Measurements from ENCODE around the gene SPNS1.

DNA sequence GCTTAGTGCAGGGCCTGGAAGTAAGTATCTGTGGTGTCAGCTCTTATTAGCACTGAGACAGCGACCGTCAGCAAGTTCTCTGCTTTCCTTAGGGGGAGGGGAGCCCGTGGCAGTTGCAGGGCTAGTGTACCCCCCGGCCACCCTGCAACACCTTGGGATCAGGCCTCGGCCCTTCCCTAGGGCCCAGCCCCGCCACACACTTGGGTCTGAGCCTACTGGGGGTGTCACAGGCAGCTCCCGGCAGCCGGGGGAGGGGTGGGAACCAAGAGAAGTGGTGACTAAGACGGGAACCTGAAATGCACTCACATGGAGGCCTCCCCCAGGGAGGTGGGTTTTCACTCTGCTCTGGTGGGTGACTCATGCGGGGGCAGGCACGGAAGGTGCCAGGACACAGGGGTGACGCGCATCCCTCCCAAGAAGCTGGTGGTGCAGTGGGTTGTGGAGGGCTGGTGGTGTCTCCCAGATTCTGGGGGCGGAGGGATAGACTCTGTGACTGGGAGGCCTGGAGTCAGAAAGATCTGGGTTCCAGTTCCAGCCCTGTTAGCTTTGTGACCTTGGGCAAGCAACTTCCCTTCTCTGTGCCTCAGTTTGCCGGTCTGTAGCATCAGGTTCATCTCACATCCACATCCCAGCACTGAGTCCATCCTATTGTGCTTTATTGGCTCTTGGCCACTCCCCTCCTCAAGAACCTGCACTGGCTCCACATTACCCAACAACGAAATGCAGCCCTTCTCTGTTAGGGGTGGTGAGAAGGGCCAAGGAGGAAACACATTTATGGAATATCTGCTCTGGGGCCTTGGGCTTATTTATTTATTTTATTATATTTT is 54.8 kb downstream of the SPNS1 start:
- no peak for TF ChIP-seq EZH2phosphoT487 (IDR thresholded peaks at IDR 0.05; ENCODE audit: low read depth, severe bottlenecking, unreplicated experiment)
- TF ChIP-seq, protein P1, sequence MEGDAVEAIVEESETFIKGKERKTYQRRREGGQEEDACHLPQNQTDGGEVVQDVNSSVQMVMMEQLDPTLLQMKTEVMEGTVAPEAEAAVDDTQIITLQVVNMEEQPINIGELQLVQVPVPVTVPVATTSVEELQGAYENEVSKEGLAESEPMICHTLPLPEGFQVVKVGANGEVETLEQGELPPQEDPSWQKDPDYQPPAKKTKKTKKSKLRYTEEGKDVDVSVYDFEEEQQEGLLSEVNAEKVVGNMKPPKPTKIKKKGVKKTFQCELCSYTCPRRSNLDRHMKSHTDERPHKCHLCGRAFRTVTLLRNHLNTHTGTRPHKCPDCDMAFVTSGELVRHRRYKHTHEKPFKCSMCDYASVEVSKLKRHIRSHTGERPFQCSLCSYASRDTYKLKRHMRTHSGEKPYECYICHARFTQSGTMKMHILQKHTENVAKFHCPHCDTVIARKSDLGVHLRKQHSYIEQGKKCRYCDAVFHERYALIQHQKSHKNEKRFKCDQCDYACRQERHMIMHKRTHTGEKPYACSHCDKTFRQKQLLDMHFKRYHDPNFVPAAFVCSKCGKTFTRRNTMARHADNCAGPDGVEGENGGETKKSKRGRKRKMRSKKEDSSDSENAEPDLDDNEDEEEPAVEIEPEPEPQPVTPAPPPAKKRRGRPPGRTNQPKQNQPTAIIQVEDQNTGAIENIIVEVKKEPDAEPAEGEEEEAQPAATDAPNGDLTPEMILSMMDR (IDR thresholded peaks at IDR 0.05; ENCODE audit: poor library complexity), result no peak

All from hepatocyte (in vitro differentiated cells).